Neural cell (in vitro differentiated cells): ENCODE data around the gene RBMS3.

Experiments
- CTCF ChIP-seq: fragments of 450-650 bp; IDR thresholded peaks from 2 replicates; pipeline ENCODE4 v1.5.1; 2014; ENCODE audit warnings: antibody characterized with exemption, mild to moderate bottlenecking, moderate library complexity; ENCODE audit not compliant: poor library complexity, severe bottlenecking
- EP300 ChIP-seq: fragments of 450-650 bp; conservative IDR thresholded peaks from 2 replicates; pipeline ENCODE4 v1.6.1; 2014; ENCODE audit warnings: antibody characterized with exemption, mild to moderate bottlenecking, moderate library complexity; ENCODE audit not compliant: poor library complexity, severe bottlenecking
- EZH2 ChIP-seq: fragments of 200-600, 300-800 bp; shearing (Covaris generic), sonication (generic); IDR thresholded peaks from 2 replicates; pipeline ENCODE4 v1.6.1; 2014; ENCODE audit warnings: antibody characterized with exemption, low read length, borderline replicate concordance, mild to moderate bottlenecking; ENCODE audit not compliant: insufficient read depth, poor library complexity, severe bottlenecking
- MXI1 ChIP-seq: fragments of 450-650 bp; conservative IDR thresholded peaks from 2 replicates; pipeline ENCODE4 v1.6.1; 2014; ENCODE audit warnings: antibody characterized with exemption, mild to moderate bottlenecking; ENCODE audit not compliant: poor library complexity, severe bottlenecking
- POLR2AphosphoS5 ChIP-seq: IDR thresholded peaks from 2 replicates; pipeline ENCODE4 v1.6.1; 2012
- SMC3 ChIP-seq: fragments of 450-650 bp; conservative IDR thresholded peaks from 2 replicates; pipeline ENCODE4 v1.6.1; 2014; ENCODE audit warnings: antibody characterized with exemption, mild to moderate bottlenecking, moderate library complexity; ENCODE audit not compliant: poor library complexity

- TF ChIP-seq MXI1: no peak
- no peak for TF ChIP-seq CTCF
- TF ChIP-seq EP300: no peak
- no peak for TF ChIP-seq POLR2AphosphoS5
- no peak for TF ChIP-seq SMC3
- no peak for TF ChIP-seq EZH2
These were observed 173.3 kb downstream of the RBMS3 start for GRCh38 chr3:29454161-29454611.
